IMR-90 (cell line): Measurements from ENCODE around the gene PITX2. TPM values are rescaled to one million over a fixed set of nuclear protein-coding genes. Genes with fewer than 3 reads are reported as not detected.

Source experiments
- ATAC-seq: fragments of 200-7000 bp; cut with Tn5 transposase; 2 replicates; pipeline ENCODE4 v1.9.1; 2020; ENCODE audit warnings: low read depth, mild to moderate bottlenecking, moderate library complexity
- BruUV-seq: library from RNA; stranded (reverse); fragments of 400-500 nt; replicated peaks from 2 replicates; lab custom pipeline; 2021; lab: Mats Ljungman, UMichigan
- CTCF ChIA-PET: fragments of 300-600 bp; formaldehyde crosslinking; extraction: SDS; loops from one replicate; lab custom pipeline; 2021; ENCODE audit warnings: antibody characterized with exemption; lab: Yijun Ruan, JAX
- POLR2A ChIA-PET: fragments of 300-600 bp; sonication (Branson Sonifier 250); formaldehyde crosslinking; loops from one replicate; lab custom pipeline; 2022; ENCODE audit warnings: antibody characterized with exemption; ENCODE audit not compliant: unreplicated experiment; lab: Charles Lee
- DNase-seq: peaks from one replicate; pipeline ENCODE4 v3.0.0; 2013
- H2AFZ ChIP-seq: replicated peaks from 2 replicates; pipeline ENCODE3; 2013; ENCODE audit warnings: low read length, mild to moderate bottlenecking; ENCODE audit not compliant: poor library complexity
- H2AK5ac ChIP-seq: 2 replicates; pipeline ENCODE4 v1.6.1; 2013; ENCODE audit warnings: low read depth, low read length, inconsistent platforms
- H2AK9ac ChIP-seq: replicated peaks from 2 replicates; pipeline ENCODE3; 2013; ENCODE audit warnings: mild to moderate bottlenecking, low read depth, low read length, moderate library complexity; ENCODE audit not compliant: poor library complexity
- H2BK120ac ChIP-seq: 2 replicates; pipeline ENCODE4 v1.6.1; 2013; ENCODE audit warnings: low read depth, low read length, inconsistent platforms
- H2BK15ac ChIP-seq: 3 replicates; pipeline ENCODE4 v1.6.1; 2013; ENCODE audit warnings: low read depth, low read length, inconsistent platforms
- H2BK20ac ChIP-seq: 2 replicates; pipeline ENCODE4 v1.6.1; 2013; ENCODE audit warnings: low read depth, mild to moderate bottlenecking, inconsistent platforms, low read length, moderate library complexity
- H2BK5ac ChIP-seq: 2 replicates; pipeline ENCODE4 v1.6.1; 2013; ENCODE audit warnings: mild to moderate bottlenecking, low read depth, low read length, inconsistent platforms; ENCODE audit not compliant: poor library complexity, severe bottlenecking
- H3K14ac ChIP-seq: replicated peaks from 2 replicates; pipeline ENCODE4 v1.6.1; 2013; ENCODE audit warnings: low read depth, low read length, inconsistent platforms
- H3K18ac ChIP-seq: 2 replicates; pipeline ENCODE4 v1.6.1; 2013; ENCODE audit warnings: low read depth, low read length, control low read depth
- H3K23ac ChIP-seq: 2 replicates; pipeline ENCODE4 v1.6.1; 2013; ENCODE audit warnings: low read depth, low read length, inconsistent platforms
- H3K27ac ChIP-seq: 2 replicates; pipeline ENCODE4 v1.5.1; 2013; ENCODE audit warnings: mild to moderate bottlenecking, control low read depth, low read length; ENCODE audit not compliant: insufficient read depth
- H3K27me3 ChIP-seq: 2 replicates; pipeline ENCODE4 v1.6.1; 2013; ENCODE audit warnings: low read length; ENCODE audit not compliant: control insufficient read depth, insufficient read depth
- H3K36me3 ChIP-seq: 2 replicates; pipeline ENCODE4 v1.6.1; 2013; ENCODE audit warnings: low read length, mixed read lengths; ENCODE audit not compliant: control insufficient read depth, insufficient read depth
- H3K4ac ChIP-seq: 2 replicates; pipeline ENCODE4 v1.6.1; 2013; ENCODE audit warnings: low read depth, low read length, inconsistent platforms
- H3K4me1 ChIP-seq: 2 replicates; pipeline ENCODE4 v1.6.1; 2013; ENCODE audit warnings: low read length, mixed read lengths; ENCODE audit not compliant: control insufficient read depth, insufficient read depth
- H3K4me2 ChIP-seq: 2 replicates; pipeline ENCODE4 v1.6.1; 2013; ENCODE audit warnings: low read depth, mild to moderate bottlenecking, control low read depth, low read length, moderate library complexity
- H3K4me3 ChIP-seq: 2 replicates; pipeline ENCODE4 v1.5.1; 2013; ENCODE audit warnings: low read depth, mild to moderate bottlenecking, control low read depth, low read length, moderate library complexity; ENCODE audit not compliant: insufficient read depth
- H3K56ac ChIP-seq: 2 replicates; pipeline ENCODE4 v1.6.1; 2013; ENCODE audit warnings: low read length, inconsistent platforms; ENCODE audit not compliant: insufficient read depth; ENCODE audit errors: extremely low read depth
- H3K79me1 ChIP-seq, 2 experiments: 2 replicates each; pipeline ENCODE4 v1.6.1; 2013; ENCODE audit warnings: low read length in 2 of 2, inconsistent platforms in 1 of 2, low read depth in 1 of 2
- H3K9ac ChIP-seq: 2 replicates; pipeline ENCODE4 v1.6.1; 2013; ENCODE audit warnings: low read depth, low read length, control low read depth
- H3K9me1 ChIP-seq: 2 replicates; pipeline ENCODE4 v1.6.1; 2013; ENCODE audit warnings: low read length, inconsistent platforms; ENCODE audit not compliant: insufficient read depth
- H3K9me3 ChIP-seq: 2 replicates; pipeline ENCODE4 v1.6.1; 2013; ENCODE audit warnings: low read length; ENCODE audit not compliant: control insufficient read depth, insufficient read depth
- H4K20me1 ChIP-seq: 2 replicates; pipeline ENCODE4 v1.6.1; 2013; ENCODE audit warnings: low read length, inconsistent platforms; ENCODE audit not compliant: insufficient read depth
- H4K5ac ChIP-seq: 2 replicates; pipeline ENCODE4 v1.6.1; 2013; ENCODE audit warnings: mild to moderate bottlenecking, low read depth, low read length, control low read depth
- H4K8ac ChIP-seq, 2 experiments: 2 replicates each; pipeline ENCODE4 v1.6.1; 2013; ENCODE audit warnings: low read depth in 2 of 2, low read length in 2 of 2, control low read depth in 1 of 2, inconsistent platforms in 1 of 2
- H4K91ac ChIP-seq: 2 replicates; pipeline ENCODE4 v1.6.1; 2013; ENCODE audit warnings: low read depth, low read length, inconsistent platforms; ENCODE audit not compliant: insufficient read depth
- CHD1 ChIP-seq: IDR thresholded peaks from 2 replicates; pipeline ENCODE4 v1.6.1; 2012; ENCODE audit warnings: low read depth, low read length, improper control_type of control experiment
- MAZ ChIP-seq: IDR thresholded peaks from 2 replicates; pipeline ENCODE4 v1.6.1; 2012; ENCODE audit warnings: low read depth, mild to moderate bottlenecking, low read length, improper control_type of control experiment, moderate library complexity, borderline replicate concordance
- MXI1 ChIP-seq: IDR thresholded peaks from 2 replicates; pipeline ENCODE4 v1.6.1; 2012; ENCODE audit warnings: low read depth, mild to moderate bottlenecking, low read length, moderate library complexity, borderline replicate concordance
- POLR2A ChIP-seq: IDR thresholded peaks from 2 replicates; pipeline ENCODE4 v1.6.1; 2012; ENCODE audit warnings: mild to moderate bottlenecking, low read depth, low read length
- USF2 ChIP-seq: fragments of 150-350 bp; IDR thresholded peaks from 2 replicates; pipeline ENCODE4 v1.6.1; 2017; ENCODE audit warnings: mild to moderate bottlenecking, antibody characterized with exemption, low read length, low read depth
- WGBS, 2 experiments: methylation state at CpG; one replicate each; pipeline versions ENCODE4 v1.1.5 to v1.1.7; 2013; ENCODE audit warnings: missing lambda C conversion rate in 2 of 2; ENCODE audit not compliant: insufficient read length in 1 of 2; ENCODE audit errors: extremely low coverage in 2 of 2; 5-methylcytosine and 5-hydroxymethylcytosine counted together
- dilution Hi-C: fragments of 300-500 bp; cut with HindIII; formaldehyde crosslinking; loops from one replicate; pipeline ENCODE4 v1.14.3; 2018; ENCODE audit warnings: low sequenced_read_pairs; ENCODE audit not compliant: unreplicated experiment
- in situ Hi-C: fragments of 300-500 bp; cut with MboI; formaldehyde crosslinking; loops from 3 replicates; pipeline ENCODE4 v1.14.3; 2019; ENCODE audit warnings: low sequenced_read_pairs, inconsistent platforms, mixed read lengths
- intact Hi-C: fragments of 100-400 bp; cut with micrococcal nuclease; formaldehyde crosslinking; loops from 2 replicates; pipeline ENCODE4 v1.10.0; 2022
- polyA plus RNA-seq, 3 experiments: library from polyadenylated mRNA; depleted of rRNA; stranded (reverse); fragments of >200 nt; gene quantifications; 2 replicates each; pipeline ENCODE4 v1.2.3, GENCODE V29; 2012; ENCODE audit warnings: low replicate concordance in 1 of 3
- total RNA-seq: library from RNA; depleted of rRNA; stranded (reverse); fragments of >200 nt; gene quantifications from 2 replicates; pipeline ENCODE4 v1.2.3, GENCODE V29; 2012

Gene PITX2
- total and polyA plus RNA-seq, 2 of the 4 experiments (the other 2 are of a cell fraction), result 3.0 to 6.3 TPM

- H2AK5ac ChIP-seq, result no peak overlapping the region
- H2BK15ac ChIP-seq, result no peak overlapping the region
- H4K8ac ChIP-seq, result no peak overlapping the region
- no peak overlapping the region for H4K91ac ChIP-seq
- CTCF ChIA-PET, result no interaction called here
- H2BK5ac ChIP-seq, result no peak overlapping the region
- DNase-seq, result no peak
- no peak overlapping the region for H3K14ac ChIP-seq
- no peak overlapping the region for H3K4ac ChIP-seq
- no peak overlapping the region for H2BK120ac ChIP-seq
- H4K5ac ChIP-seq, result no peak overlapping the region
- no peaks in the 10 kb centered on the region for H3K9me1 ChIP-seq
- POLR2A ChIA-PET, result no interaction called here
- no peaks in the 10 kb centered on the region for H3K36me3 ChIP-seq
- WGBS, 2 experiments, result 12% methylated on average over 9 of the region's 26 CpGs; no CpG with 5 or more reads in 1 of the 2 experiments
- no peak overlapping the region for H3K27ac ChIP-seq
- ATAC-seq, result no peak
- in situ Hi-C loops, result loop anchor here (25.0 kb wide), 2 partner anchors 659 to 1409 kb away; no protein-coding TSS in a partner anchor
- H2AK9ac ChIP-seq, result no peak overlapping the region
- H2BK20ac ChIP-seq, result no peak overlapping the region
- no peak overlapping the region for H3K9ac ChIP-seq
- H3K79me1 ChIP-seq, result no peaks in the 10 kb centered on the region
- intact Hi-C loops, result no loop called here
- H3K27me3 ChIP-seq, result peaks cover 78% of the 10 kb centered on the region
- H4K20me1 ChIP-seq, result no peaks in the 10 kb centered on the region
- H3K9me3 ChIP-seq, result peaks cover 2% of the 10 kb centered on the region
- BruUV-seq, result no TSS peak
- no peak overlapping the region for H3K18ac ChIP-seq
- H3K23ac ChIP-seq, result no peak overlapping the region
- H3K4me2 ChIP-seq, result no peak overlapping the region
- 0 out of 2 replicates have a peak, but pooled peaks cover 2% of the 10 kb centered on the region for H3K4me1 ChIP-seq
- H3K4me3 ChIP-seq, result no peak overlapping the region
- no peak overlapping the region for H3K56ac ChIP-seq
- dilution Hi-C loops, result no loop called here
- no peak for TF ChIP-seq MAZ
- no peak for TF ChIP-seq USF2
- no peak for TF ChIP-seq MXI1
- TF ChIP-seq CHD1, result no peak
- TF ChIP-seq POLR2A, result no peak
- H2AFZ ChIP-seq, result no peak overlapping the region
These were observed 5.9 kb upstream of the PITX2 start for GRCh38 chr4:110628663-110629213.
